Heart right ventricle (tissue), 16 donors: ENCODE results near the gene KRT39. TPM values are rescaled to one million over a fixed set of nuclear protein-coding genes. Genes with fewer than 3 reads are reported as not detected.

Experiments
- ATAC-seq, 8 donors: fragments of 200-7000 bp; cut with Tn5 transposase; one replicate each; pipeline ENCODE4 v1.9.1; 2020; ENCODE audit warnings: mild to moderate bottlenecking in 8 of 8, moderate library complexity in 8 of 8, moderate number of reproducible peaks in 1 of 8
- DNase-seq, 2 donors: peaks; one replicate each; pipeline ENCODE4 v3.0.0-alpha.2; 2020
- H3K27ac ChIP-seq, 10 donors: fragments of 200-600 bp; sonication (generic) in 2 of 10; one replicate each; pipeline versions ENCODE4 v1.5.0 to v1.8.0; 2020 to 2022; ENCODE audit warnings: mild to moderate bottlenecking in 3 of 10
- H3K27me3 ChIP-seq, 7 donors: fragments of 200-600 bp; one replicate each; pipeline ENCODE4 v1.8.0; 2021 to 2022; ENCODE audit warnings: mild to moderate bottlenecking in 2 of 7
- H3K36me3 ChIP-seq, 9 donors: fragments of 200-600 bp; sonication (generic) in 1 of 9; one replicate each; pipeline versions ENCODE4 v1.5.0 to v1.8.0; 2020 to 2022; ENCODE audit warnings: mild to moderate bottlenecking in 2 of 9
- H3K4me1 ChIP-seq, 9 donors: fragments of 200-600 bp; sonication (generic) in 1 of 9; one replicate each; pipeline versions ENCODE4 v1.5.0 to v1.8.0; 2020 to 2022; ENCODE audit warnings: mild to moderate bottlenecking in 4 of 9
- H3K4me3 ChIP-seq, 10 donors: fragments of 200-600 bp; sonication (generic) in 2 of 10; one replicate each; pipeline versions ENCODE4 v1.5.0 to v1.8.0; 2020 to 2022; ENCODE audit warnings: mild to moderate bottlenecking in 7 of 10, moderate library complexity in 2 of 10
- H3K9me3 ChIP-seq, 11 donors: fragments of 200-600 bp in 10 of 11; sonication (generic) in 2 of 11; one replicate each; pipeline versions ENCODE4 v1.5.0 to v1.8.0; 2013 to 2022; ENCODE audit warnings: mild to moderate bottlenecking in 2 of 11, control low read depth in 1 of 11, moderate library complexity in 1 of 11
- WGBS, 2 donors: extraction: QIAGEN DNeasy Blood & Tissue Kit; methylation state at CpG; one replicate each; pipeline ENCODE4 v1.1.7; 2013; ENCODE audit warnings: inconsistent platforms in 1 of 2; 5-methylcytosine and 5-hydroxymethylcytosine counted together
- intact Hi-C, 10 donors: fragments of 100-400 bp; cut with DNase I; formaldehyde crosslinking; loops; one replicate each; pipeline versions ENCODE4 v1.11.1 to v1.14.2; 2022
- polyA plus RNA-seq, 2 donors: library from polyadenylated mRNA; stranded (reverse); fragments of 200-250 nt; gene quantifications; one replicate each; pipeline ENCODE4 v1.2.3, GENCODE V29; 2013
- total RNA-seq, 10 donors: library from RNA; stranded (reverse); fragmentation: NEBNext Ultra II Directional in 3 of 10; extraction: Animal tissue kit (Norgen Biotek cat#: 25700) in 3 of 10; gene quantifications; one replicate each; pipeline versions ENCODE4 v1.2.1 to v1.2.4, GENCODE V29; 2021 to 2023
- TF ChIP-seq, protein P1 (sequence below), 9 donors: fragments of 200-600 bp; sonication (generic) in 2 of 9; IDR thresholded peaks; one replicate each; pipeline versions ENCODE4 v1.5.0 to v1.8.0; 2021 to 2022; ENCODE audit warnings: antibody characterized with exemption in 9 of 9, mild to moderate bottlenecking in 5 of 9, moderate library complexity in 1 of 9
- donor health status: Arrhythmogenic right ventricular cardiomyopathy.
- donor health status: ischemic (EF 13 %, LVEDD 7.1; RV severe dilation, severe dysfunction).
- donor health status: healthy with polysubstance abuse.
- donor health status: DM: no; HTN: yes; CAD: no.
- donor health status: DM: no; HTN: no; CAD: no.
- donor health status: ischemic (EF 25% LVEDD 6.9; RV normal size, moderate dysfunction).
- donor health status: ischemic (EF 25% LVEDD 5.7; RV mildly dilated, moderate dysfunction).
- donor health status: healthy.
- donor health status: DM: yes; HTN: yes; CAD: no.
- donor health status: Ischemic cardiomyopathy.
- donor health status: ischemic (EF 35%, LVEDD 5.7; RV mildly dilated, moderate dysfunction).
- donor health status: nonischemic (EF 11% LVEDD 7.7; RV severe dilation, severe dysfunction).
- donor health status: DM: yes; HTN: yes; CAD: no.
- donor health status: PGD.
- donor health status: ischemic (EF 29% LVEDD 5.4; RV normal size, mild dysfunction).
- donor health status: nonischemic (EF 23%, LVEDD 6.1; RV moderate dilation, normal function).

Gene KRT39
- total and polyA plus RNA-seq, 12 donors, result not detected

DNA sequence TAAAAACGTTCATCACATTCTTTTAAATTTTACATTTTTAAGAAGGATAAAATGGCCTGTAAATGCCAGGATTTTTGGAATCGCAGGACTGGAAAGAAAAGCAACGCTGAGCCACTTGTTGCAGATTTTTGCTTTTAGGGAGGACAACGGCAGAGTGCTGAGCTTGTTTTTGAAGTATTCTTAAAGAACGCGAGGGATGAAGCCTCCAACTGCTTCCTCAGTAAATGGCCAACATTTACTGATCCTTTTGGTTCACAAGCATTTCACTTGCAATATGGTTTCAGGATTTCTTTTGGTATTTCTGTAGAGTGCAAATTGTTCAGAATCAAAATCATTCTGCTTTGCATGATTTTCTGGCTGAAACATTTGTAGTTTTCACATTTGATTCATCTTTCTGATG is 26.5 kb downstream of the KRT39 start:
- Histone ChIP-seq H3K4me1 (no peaks in the 10 kb centered on the region), H3K9me3 (no peaks in the 10 kb centered on the region), H3K27me3 (peaks cover 0 to 23% (median 12%) of the 10 kb centered on the region in 7 donors), H3K36me3 (no peaks in the 10 kb centered on the region), H3K27ac (no peak overlapping the region), H3K4me3 (no peak overlapping the region)
- TF ChIP-seq, protein P1, sequence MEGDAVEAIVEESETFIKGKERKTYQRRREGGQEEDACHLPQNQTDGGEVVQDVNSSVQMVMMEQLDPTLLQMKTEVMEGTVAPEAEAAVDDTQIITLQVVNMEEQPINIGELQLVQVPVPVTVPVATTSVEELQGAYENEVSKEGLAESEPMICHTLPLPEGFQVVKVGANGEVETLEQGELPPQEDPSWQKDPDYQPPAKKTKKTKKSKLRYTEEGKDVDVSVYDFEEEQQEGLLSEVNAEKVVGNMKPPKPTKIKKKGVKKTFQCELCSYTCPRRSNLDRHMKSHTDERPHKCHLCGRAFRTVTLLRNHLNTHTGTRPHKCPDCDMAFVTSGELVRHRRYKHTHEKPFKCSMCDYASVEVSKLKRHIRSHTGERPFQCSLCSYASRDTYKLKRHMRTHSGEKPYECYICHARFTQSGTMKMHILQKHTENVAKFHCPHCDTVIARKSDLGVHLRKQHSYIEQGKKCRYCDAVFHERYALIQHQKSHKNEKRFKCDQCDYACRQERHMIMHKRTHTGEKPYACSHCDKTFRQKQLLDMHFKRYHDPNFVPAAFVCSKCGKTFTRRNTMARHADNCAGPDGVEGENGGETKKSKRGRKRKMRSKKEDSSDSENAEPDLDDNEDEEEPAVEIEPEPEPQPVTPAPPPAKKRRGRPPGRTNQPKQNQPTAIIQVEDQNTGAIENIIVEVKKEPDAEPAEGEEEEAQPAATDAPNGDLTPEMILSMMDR (IDR thresholded peaks at IDR 0.05), result no peak
- ATAC-seq (no peak), DNase-seq (no peak)
- WGBS, 2 donors, result 78 to 79% methylated on average over 6 of the region's 6 CpGs
- intact Hi-C loops, result loop anchor here in 1 of 10 donors (10.0 kb wide), 1 partner anchor 355 kb away; no protein-coding TSS in a partner anchor

DNA sequence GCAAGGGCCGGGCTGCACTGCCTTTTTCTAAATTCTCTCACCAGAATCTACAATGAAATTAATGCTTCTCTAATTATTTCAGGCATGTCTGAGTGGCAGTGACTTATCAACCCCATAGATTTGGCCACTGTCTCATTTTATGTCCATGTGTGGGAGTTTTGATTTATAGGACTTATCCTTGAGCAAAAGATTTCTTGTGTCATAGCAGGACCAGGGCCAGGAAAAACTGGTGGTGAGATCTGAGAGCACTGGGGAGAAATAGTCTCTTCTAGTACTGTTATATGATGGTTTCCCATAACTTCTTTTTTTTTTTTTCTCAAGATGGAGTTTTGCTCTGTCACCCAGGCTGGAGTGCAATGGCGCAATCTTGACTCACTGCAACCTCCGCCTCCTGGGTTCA is 27.8 kb downstream of the KRT39 start:
- 82 to 92% methylated on average over 3 of the region's 3 CpGs for WGBS, 2 donors
- no peak overlapping the region for H3K27ac ChIP-seq
- no peaks in the 10 kb centered on the region for H3K4me1 ChIP-seq
- H3K36me3 ChIP-seq, result no peaks in the 10 kb centered on the region
- H3K9me3 ChIP-seq, result no peaks in the 10 kb centered on the region
- peaks cover 0 to 21% (median 11%) of the 10 kb centered on the region in 7 donors for H3K27me3 ChIP-seq
- ATAC-seq (no peak), DNase-seq (no peak)
- TF ChIP-seq, protein P1 (IDR thresholded peaks at IDR 0.05), result no peak
- H3K4me3 ChIP-seq, result no peak overlapping the region
- intact Hi-C loops, result no loop called here

DNA sequence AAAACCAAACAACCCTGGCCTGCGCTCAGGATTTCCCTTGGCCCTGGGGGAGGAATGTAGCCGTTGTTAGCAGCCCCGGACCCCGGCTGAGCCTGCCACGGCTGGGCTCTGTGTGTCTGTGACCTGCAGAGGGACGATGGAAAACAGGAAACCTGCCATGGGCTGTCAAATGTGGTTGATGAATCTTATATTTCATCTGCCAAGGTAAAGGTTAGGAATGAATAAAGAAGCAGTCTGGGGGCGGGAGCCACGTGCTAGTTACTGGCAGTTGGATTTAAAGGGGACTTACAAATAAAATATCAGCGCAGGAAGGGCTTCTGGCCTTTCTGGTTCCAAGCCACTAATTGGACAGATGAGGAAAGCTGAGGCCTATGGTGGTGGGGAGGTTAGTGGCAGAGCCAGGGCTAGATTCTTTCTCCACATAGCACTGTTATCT is 29.3 kb downstream of the KRT39 start, which contains the start of gene KRT23:
TSS of gene KRT23 (minus strand) at position 263 of the 436 bp plus-strand sequence. CDS start 1,043 bp downstream, outside the sequence.
- Histone ChIP-seq H3K36me3 (no peaks in the 10 kb centered on the region), H3K27ac (no peak within 1 kb of the TSS), H3K27me3 (peaks cover 0 to 37% (median 11%) of the 10 kb centered on the region in 7 donors), H3K4me1 (no peaks in the 10 kb centered on the region), H3K9me3 (no peaks in the 10 kb centered on the region), H3K4me3 (no peak within 1 kb of the TSS)
- 35 to 39% methylated on average over 9 of the region's 9 CpGs for WGBS, 2 donors
- DNase-seq (no peak), ATAC-seq (no peak)
- TF ChIP-seq, protein P1 (IDR thresholded peaks at IDR 0.05), result no peak
- intact Hi-C loops, result no loop called here

DNA sequence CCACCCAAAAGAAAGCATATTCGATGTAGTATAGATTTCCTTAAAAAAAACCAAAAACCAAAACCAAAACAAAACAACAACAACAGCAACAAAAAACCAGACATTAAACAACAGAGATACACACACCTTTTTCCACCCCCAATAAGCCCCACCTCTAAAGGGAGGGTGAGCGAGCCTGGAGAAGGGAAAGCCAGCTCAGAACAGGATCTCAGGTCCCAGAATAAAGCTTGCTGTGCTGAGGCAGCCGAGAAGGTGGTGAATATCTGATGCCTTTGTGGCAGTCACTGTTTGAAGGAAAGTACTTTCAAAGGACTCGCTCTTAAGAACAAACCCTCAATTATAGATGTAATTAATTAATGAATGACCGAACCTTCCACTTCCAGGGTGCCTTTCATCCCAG is 29.8 kb downstream of the KRT39 start:
- Histone ChIP-seq H3K36me3 (no peaks in the 10 kb centered on the region), H3K27me3 (peaks cover 0 to 41% (median 11%) of the 10 kb centered on the region in 7 donors), H3K9me3 (no peaks in the 10 kb centered on the region), H3K4me3 (no peak overlapping the region), H3K27ac (no peak overlapping the region), H3K4me1 (no peaks in the 10 kb centered on the region)
- DNase-seq (no peak), ATAC-seq (no peak)
- 60 to 70% methylated on average over 5 of the region's 5 CpGs for WGBS, 2 donors
- TF ChIP-seq, protein P1 (IDR thresholded peaks at IDR 0.05), result no peak
- intact Hi-C loops, result no loop called here
